SIG-M5 (cell line): ENCODE data around the gene SYNPO2L.
A peak's percentile ranks its signal among the peaks of the same experiment; 100 is the strongest.
"Not testable (repeated sequence)": the region's sequence is repeated elsewhere in the genome, so short reads cannot be mapped to it uniquely, and the experiment has no call there.

Experiments used
- DNase-seq: peaks from one replicate; lab custom pipeline; 2025; lab: John Stamatoyannopoulos, UW

SYNPO2L gene, protein sequence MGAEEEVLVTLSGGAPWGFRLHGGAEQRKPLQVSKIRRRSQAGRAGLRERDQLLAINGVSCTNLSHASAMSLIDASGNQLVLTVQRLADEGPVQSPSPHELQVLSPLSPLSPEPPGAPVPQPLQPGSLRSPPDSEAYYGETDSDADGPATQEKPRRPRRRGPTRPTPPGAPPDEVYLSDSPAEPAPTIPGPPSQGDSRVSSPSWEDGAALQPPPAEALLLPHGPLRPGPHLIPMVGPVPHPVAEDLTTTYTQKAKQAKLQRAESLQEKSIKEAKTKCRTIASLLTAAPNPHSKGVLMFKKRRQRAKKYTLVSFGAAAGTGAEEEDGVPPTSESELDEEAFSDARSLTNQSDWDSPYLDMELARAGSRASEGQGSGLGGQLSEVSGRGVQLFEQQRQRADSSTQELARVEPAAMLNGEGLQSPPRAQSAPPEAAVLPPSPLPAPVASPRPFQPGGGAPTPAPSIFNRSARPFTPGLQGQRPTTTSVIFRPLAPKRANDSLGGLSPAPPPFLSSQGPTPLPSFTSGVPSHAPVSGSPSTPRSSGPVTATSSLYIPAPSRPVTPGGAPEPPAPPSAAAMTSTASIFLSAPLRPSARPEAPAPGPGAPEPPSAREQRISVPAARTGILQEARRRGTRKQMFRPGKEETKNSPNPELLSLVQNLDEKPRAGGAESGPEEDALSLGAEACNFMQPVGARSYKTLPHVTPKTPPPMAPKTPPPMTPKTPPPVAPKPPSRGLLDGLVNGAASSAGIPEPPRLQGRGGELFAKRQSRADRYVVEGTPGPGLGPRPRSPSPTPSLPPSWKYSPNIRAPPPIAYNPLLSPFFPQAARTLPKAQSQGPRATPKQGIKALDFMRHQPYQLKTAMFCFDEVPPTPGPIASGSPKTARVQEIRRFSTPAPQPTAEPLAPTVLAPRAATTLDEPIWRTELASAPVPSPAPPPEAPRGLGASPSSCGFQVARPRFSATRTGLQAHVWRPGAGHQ

GRCh38 chr10:73655990-73656298 is at the start of gene SYNPO2L:
Gene SYNPO2L (minus strand): TSS chr10:73656029. CDS start chr10:73655922, 107 bp downstream.
- DNase-seq = no peak

GRCh38 chr10:73703924-73704323 is 48.1 kb upstream of the SYNPO2L start:
- DNase-seq = not testable (repeated sequence)

DNA sequence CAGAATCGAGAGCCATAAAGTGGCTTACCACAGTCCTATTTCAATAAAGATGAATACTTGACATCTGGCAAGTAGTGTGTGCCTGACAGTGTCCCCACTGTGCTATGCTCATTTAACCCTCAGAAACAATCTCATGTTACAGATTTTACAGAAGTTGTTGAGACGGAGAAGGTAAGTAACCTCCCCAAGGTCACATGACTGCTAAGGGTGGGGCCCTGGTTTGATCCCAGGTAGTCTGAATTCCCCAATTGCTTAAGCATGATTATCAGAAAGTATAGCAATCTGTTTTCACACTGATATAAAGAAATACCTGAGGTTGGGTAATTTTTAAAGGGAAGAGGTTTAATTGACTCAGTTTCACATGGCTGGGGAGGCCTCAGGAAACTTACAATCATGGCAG is 43.0 kb upstream of the SYNPO2L start:
- not testable (repeated sequence) for DNase-seq

DNA sequence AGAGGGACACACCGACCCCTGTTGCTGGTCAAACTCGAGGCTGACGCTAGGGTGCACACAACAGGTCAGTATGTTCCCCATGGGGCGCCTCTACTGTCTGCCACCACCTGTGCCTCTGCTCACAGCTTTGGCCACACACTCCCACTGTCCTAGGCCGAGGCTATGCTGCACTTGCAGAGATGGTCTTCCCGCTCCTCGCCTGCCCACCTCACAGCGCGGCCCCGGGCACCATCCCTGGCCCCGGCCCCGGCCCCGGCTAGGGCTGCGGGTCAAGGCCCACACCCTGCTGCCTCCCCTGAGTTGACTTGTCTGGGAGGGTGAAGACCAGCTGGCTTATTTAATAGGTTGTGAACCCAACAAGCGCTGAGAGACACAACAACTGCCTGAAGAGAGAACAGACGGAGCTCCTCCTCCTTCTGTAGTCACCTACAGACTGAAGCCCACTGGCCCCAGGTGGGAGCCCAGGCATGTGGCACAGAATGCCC is 41.9 kb upstream of the SYNPO2L start, which contains the start of gene AGAP5:
AGAP5 (minus strand) TSS at position 435 of the 485 bp plus-strand sequence; CDS start at position 81, 354 bp downstream.
- not testable (repeated sequence) for DNase-seq

DNA sequence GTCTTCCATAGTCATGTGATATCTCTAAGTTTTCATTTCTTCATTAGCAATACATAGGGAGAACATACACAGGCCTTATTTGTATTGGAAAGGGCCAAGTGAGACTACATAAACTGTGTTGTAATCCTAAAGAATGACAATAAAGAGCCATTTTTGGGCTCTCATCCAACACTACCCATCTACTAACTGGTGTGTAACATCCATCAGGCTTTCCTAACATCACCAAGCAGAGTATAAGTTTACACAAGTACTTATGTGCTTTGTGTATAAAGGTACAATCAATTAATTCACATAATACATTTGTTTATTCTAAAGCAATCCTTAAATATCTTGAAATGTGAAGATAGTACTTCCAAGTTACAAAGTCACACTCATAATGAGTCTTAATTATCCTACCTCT is 39.5 kb upstream of the SYNPO2L start:
- DNase-seq = not testable (repeated sequence)

DNA sequence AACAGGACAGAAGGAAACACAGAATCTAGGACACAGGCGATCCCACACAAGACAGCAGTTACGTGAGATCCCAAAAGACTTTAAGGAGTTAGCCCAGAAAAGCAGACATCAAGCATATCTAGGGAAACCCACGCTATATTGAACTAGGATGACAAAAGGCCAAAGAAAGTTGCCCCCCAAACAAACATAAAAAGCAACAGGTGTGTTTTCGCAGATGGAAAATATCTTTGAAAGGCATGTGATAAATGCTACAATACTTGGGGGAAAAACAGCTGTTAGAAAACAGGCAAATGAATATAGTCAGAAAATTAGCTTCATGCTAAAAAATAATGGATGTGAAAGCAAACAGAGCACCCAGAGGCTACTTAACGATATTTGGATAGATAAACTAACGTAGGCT is 34.9 kb upstream of the SYNPO2L start:
- DNase-seq = not testable (repeated sequence)

- not testable (repeated sequence) for DNase-seq
Observed at GRCh38 chr10:73689596-73689995, 33.8 kb upstream of the SYNPO2L start.

- DNase-seq = not testable (repeated sequence)
Observed at GRCh38 chr10:73687641-73688040, 31.8 kb upstream of the SYNPO2L start.

DNA sequence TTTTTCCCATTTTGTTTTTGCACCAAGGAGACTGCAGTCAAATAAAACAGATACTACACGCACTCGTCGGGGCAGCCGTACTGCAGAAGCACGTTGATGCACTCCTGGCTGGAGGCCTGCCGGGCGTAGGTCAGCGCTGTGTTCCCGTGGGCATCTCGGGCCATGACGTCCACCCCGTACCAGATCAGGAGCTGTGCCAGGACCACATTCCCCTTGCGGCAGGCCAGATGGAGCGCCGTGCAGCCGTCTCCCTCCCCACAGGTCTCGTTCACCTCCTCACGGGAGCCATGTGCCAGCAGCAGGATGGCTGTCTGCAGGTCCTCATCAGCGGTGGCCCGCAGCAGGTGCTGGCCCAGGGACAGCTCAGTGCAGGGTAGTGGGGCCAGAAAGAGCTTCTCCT is 18.7 kb upstream of the SYNPO2L start:
- not testable (repeated sequence) for DNase-seq

DNA sequence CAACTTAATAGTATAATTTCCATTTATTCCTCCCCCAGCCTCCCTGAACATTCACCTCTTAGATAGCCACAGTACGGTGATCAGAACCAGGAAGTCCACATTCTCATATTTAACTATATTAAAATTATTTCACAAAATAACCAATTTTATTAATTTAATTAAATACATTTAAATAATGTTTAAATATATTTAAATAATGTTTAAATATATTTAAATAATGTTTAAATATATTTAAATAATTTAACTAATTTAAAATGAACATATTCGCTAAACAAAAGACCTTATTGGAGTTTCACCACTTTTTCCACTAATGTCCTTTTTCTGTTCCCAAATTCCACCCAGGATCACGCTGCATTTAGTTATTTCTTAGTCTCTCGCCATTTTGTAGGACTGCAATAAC is 12.5 kb upstream of the SYNPO2L start:
- DNase-seq = not testable (repeated sequence)

DNA sequence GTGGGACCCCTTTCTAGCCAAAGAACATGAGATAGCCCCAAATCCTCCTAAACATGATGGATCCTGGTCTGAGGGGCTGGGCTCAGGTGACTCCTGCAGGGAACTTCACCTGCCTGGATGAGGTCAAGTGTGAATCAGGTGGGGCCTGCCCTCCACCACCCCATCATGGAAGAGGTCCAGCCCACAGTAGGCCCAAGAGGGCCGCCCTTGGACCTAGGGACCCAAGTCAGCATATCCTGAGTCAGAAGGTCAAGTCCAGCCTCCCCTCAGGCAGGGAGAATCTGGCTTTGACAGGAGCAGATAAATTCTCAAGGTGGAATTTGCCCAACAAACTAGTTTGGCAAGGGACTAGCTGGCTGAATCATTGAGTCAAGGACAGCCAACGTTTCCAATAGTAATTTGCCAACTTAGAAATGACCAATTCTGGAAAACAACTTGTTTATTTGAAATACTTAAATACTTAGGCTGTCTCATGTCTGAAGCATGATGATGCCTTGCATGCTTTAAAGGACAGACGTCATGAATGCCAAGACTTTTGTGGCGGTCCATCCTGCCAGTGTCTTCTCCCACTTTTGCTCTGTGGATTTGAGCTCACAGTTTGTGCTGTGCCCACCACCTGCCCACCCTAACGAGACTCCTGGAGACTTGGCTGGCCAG is 10.5 kb upstream of the SYNPO2L start:
- not testable (repeated sequence) for DNase-seq

DNA sequence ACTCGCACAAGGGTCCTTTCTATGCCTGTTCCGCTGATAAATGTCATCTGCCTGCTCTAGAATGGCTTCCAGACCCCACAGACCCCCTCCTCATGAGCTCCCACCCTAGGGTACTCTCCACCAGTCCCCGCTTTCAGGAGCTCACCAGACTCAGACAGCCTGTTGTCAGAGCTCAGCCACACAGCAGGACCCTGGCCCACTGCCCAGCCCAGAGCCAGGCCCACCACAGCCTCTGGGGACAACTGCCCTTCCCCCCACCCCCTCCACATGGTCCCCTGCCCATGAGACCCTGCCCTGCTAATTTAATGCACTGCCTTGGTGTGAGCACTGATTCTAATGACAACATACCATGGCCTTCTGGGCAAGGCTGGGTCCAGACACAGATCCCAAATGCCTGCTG is 9.8 kb upstream of the SYNPO2L start:
- not testable (repeated sequence) for DNase-seq

DNA sequence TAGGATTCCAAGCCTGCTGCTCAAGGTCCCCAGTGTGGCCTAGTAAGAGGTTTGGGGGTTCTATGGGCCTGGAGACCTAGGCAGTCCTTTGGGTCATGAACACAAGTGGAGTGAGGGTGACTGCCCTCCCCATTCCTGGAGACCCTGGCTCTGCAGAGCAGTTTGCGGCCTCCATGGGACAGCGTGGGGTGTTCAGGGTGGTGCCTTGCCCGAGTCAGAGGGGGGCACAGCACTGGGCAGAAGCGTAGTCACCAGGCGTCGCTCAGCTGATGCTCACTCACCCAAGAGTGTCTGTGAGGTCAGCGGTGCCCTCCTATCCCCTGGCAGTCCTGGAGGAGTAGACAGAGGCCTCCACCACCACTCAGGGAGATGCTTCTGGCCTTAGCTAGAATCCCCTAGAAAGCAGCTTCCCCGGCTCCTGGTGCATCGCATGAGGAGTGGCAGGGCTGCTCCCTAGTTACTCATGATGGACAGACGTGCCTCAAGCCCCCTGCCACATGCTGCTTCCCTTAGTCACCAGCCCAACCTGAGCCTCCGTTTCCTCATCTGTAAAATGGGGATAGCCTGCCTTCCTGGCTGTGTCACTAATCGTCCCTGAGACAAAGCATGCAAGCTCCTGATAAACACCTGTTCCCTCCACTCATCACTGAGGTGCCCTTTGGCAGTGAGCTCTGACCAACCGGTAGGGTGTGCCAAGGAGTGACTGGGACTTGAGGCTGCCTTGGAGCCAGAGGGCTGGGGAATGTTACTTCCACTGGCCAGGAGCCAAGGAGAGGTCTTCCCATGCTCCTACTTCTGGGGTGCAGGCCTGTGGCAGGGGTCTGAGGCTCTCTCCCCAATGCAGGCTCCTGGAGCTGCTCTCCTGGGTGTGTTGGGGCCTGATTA is 8.6 kb upstream of the SYNPO2L start:
- not testable (repeated sequence) for DNase-seq

DNA sequence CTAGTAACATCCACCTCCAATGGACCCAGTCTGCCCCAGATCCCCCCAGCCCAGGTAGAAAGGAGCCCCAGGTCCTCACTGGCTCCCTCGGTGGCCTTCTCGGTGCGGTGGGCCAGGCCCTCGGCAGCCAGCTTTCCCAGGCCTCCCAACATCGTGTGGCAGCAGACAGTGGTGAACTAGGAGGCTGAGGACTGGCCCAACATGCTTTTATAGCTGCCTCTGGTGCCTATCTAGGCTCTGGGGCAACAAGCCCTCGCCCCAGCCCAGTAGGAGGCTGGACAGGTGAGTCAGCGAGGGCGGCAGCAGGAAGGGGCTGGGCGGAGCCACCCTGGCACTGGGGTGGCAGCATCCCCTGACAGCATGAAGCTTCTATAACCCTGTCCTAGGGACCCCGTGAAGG is 7.8 kb upstream of the SYNPO2L start:
- not testable (repeated sequence) for DNase-seq

- not testable (repeated sequence) for DNase-seq
Observed at GRCh38 chr10:73662705-73663104, 6.9 kb upstream of the SYNPO2L start.

- DNase-seq = no peak
Observed at GRCh38 chr10:73655257-73655989, 406 bp downstream of the SYNPO2L start.

- no peak for DNase-seq
Observed at GRCh38 chr10:73653701-73654100, 2.1 kb downstream of the SYNPO2L start.

DNA sequence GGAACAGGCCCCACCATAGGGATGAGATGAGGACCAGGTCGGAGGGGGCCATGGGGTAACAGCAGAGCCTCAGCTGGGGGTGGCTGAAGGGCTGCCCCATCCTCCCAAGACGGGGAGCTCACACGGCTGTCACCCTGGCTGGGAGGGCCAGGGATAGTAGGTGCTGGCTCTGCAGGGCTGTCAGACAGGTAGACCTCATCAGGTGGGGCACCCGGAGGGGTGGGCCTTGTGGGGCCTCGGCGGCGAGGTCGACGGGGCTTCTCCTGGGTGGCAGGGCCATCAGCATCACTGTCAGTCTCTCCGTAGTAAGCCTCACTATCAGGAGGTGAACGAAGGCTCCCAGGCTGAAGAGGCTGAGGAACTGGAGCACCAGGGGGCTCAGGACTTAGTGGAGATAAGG is 2.6 kb downstream of the SYNPO2L start:
- DNase-seq = no peak

GRCh38 chr10:73650537-73651331 is 5.1 kb downstream of the SYNPO2L start:
- DNase-seq = peak; percentile 70
